Skeletal muscle tissue (tissue), 4 donors: Measurements from ENCODE around the gene HYAL1. TPM values are rescaled to one million over a fixed set of nuclear protein-coding genes. Genes with fewer than 3 reads are reported as not detected.

ENCODE experiments used
- H3K27ac ChIP-seq: one replicate; pipeline ENCODE4 v1.7.0; 2013; ENCODE audit warnings: mild to moderate bottlenecking, low read depth, low read length, inconsistent platforms
- H3K27me3 ChIP-seq, 3 donors: one replicate each; pipeline ENCODE4 v1.7.0; 2013; ENCODE audit warnings: low read length in 3 of 3; ENCODE audit not compliant: control insufficient read depth in 3 of 3, insufficient read depth in 3 of 3
- H3K36me3 ChIP-seq, 3 donors: one replicate each; pipeline ENCODE4 v1.7.0; 2013; ENCODE audit warnings: low read length in 3 of 3; ENCODE audit not compliant: control insufficient read depth in 3 of 3, insufficient read depth in 3 of 3
- H3K4me1 ChIP-seq, 3 donors: one replicate each; pipeline ENCODE4 v1.7.0; 2013; ENCODE audit warnings: low read length in 3 of 3, mild to moderate bottlenecking in 3 of 3; ENCODE audit not compliant: control insufficient read depth in 3 of 3, insufficient read depth in 3 of 3
- H3K4me3 ChIP-seq, 3 donors: one replicate each; pipeline ENCODE4 v1.7.0; 2013; ENCODE audit warnings: low read length in 3 of 3
- H3K9ac ChIP-seq, 3 donors: one replicate each; pipeline ENCODE4 v1.7.0; 2013; ENCODE audit warnings: low read length in 3 of 3, mild to moderate bottlenecking in 3 of 3, moderate library complexity in 2 of 3, low read depth in 1 of 3
- H3K9me3 ChIP-seq, 3 donors: one replicate each; pipeline ENCODE4 v1.7.0; 2013; ENCODE audit warnings: low read length in 3 of 3; ENCODE audit not compliant: control insufficient read depth in 3 of 3
- total RNA-seq: library from RNA; depleted of rRNA; stranded (reverse); fragments of >200 nt; gene quantifications from one replicate; pipeline ENCODE4 v1.2.3, GENCODE V29; 2014
- donor health status: Osteomylitis.

HYAL1 gene
- total RNA-seq, 1 donor from 2014 or later = 2.6 TPM

- peak overlapping the region in 1 of 3 donors; percentile 16 for H3K9ac ChIP-seq
- peaks cover 43 to 54% (median 47%) of the 10 kb centered on the region in 3 donors for H3K4me1 ChIP-seq
Observed at GRCh38 chr3:50297384-50297775, 6.0 kb downstream of the HYAL1 start.

GRCh38 chr3:50296721-50297383 is 6.5 kb downstream of the HYAL1 start:
- no peaks in the 10 kb centered on the region for H3K27me3 ChIP-seq
- peaks cover 0 to 5% (median 4%) of the 10 kb centered on the region in 3 donors for H3K36me3 ChIP-seq
- H3K27ac ChIP-seq = no peak overlapping the region
- H3K9ac ChIP-seq = no peak overlapping the region
- H3K9me3 ChIP-seq = no peaks in the 10 kb centered on the region
- H3K4me3 ChIP-seq = no peak overlapping the region
- peaks cover 40 to 49% (median 42%) of the 10 kb centered on the region in 3 donors for H3K4me1 ChIP-seq

More at GRCh38 chr3:50297384-50297775, 6.0 kb downstream of the HYAL1 start:
- Histone ChIP-seq H3K27me3 (no peaks in the 10 kb centered on the region), H3K36me3 (peaks cover 0 to 5% (median 4%) of the 10 kb centered on the region in 3 donors), H3K27ac (no peak overlapping the region), H3K4me3 (no peak overlapping the region), H3K9me3 (no peaks in the 10 kb centered on the region)

- peaks cover 0 to 4% (median 2%) of the 10 kb centered on the region in 3 donors for H3K36me3 ChIP-seq
- no peaks in the 10 kb centered on the region for H3K27me3 ChIP-seq
- H3K4me3 ChIP-seq = no peak overlapping the region
- no peak overlapping the region for H3K27ac ChIP-seq
- H3K4me1 ChIP-seq = peaks cover 44 to 55% (median 45%) of the 10 kb centered on the region in 3 donors
- H3K9me3 ChIP-seq = no peaks in the 10 kb centered on the region
- no peak overlapping the region for H3K9ac ChIP-seq
Observed at GRCh38 chr3:50295553-50296431, 7.6 kb downstream of the HYAL1 start.

GRCh38 chr3:50294492-50295403 is 8.6 kb downstream of the HYAL1 start:
- no peak overlapping the region for H3K9ac ChIP-seq

GRCh38 chr3:50294089-50294488 is 9.3 kb downstream of the HYAL1 start:
- no peaks in the 10 kb centered on the region for H3K27me3 ChIP-seq
- no peaks in the 10 kb centered on the region for H3K9me3 ChIP-seq
- no peak overlapping the region for H3K27ac ChIP-seq
- H3K9ac ChIP-seq = no peak overlapping the region
- H3K4me1 ChIP-seq = peaks cover 32 to 52% (median 34%) of the 10 kb centered on the region in 3 donors
- H3K4me3 ChIP-seq = no peak overlapping the region
- peaks cover 13 to 19% (median 16%) of the 10 kb centered on the region in 3 donors for H3K36me3 ChIP-seq

More at GRCh38 chr3:50294492-50295403, 8.6 kb downstream of the HYAL1 start:
- Histone ChIP-seq H3K4me3 (no peak overlapping the region), H3K4me1 (peaks cover 34 to 54% (median 36%) of the 10 kb centered on the region in 3 donors), H3K9me3 (no peaks in the 10 kb centered on the region), H3K27me3 (no peaks in the 10 kb centered on the region), H3K36me3 (peaks cover 6 to 12% (median 10%) of the 10 kb centered on the region in 3 donors), H3K27ac (no peak overlapping the region)

GRCh38 chr3:50293079-50293801 is 10.1 kb downstream of the HYAL1 start:
- H3K9ac ChIP-seq = peak overlapping the region; percentile 77 to 98 (median 92)

GRCh38 chr3:50292159-50293078 is 11.0 kb downstream of the HYAL1 start, which contains the start of gene IFRD2:
Gene IFRD2 (minus strand): TSS chr3:50292429. CDS start chr3:50292274, 155 bp downstream.
- Histone ChIP-seq H3K4me1 (peaks cover 23 to 35% (median 24%) of the 10 kb centered on the region in 3 donors), H3K4me3 (peak within 1 kb of the TSS; percentile 85 to 91 (median 90)), H3K9me3 (no peaks in the 10 kb centered on the region)

More at GRCh38 chr3:50293079-50293801, 10.1 kb downstream of the HYAL1 start:
- H3K27ac ChIP-seq = peak overlapping the region; percentile 97
- H3K4me1 ChIP-seq = peaks cover 23 to 44% (median 26%) of the 10 kb centered on the region in 3 donors
- H3K27me3 ChIP-seq = no peaks in the 10 kb centered on the region
- H3K9me3 ChIP-seq = no peaks in the 10 kb centered on the region
- peaks cover 21 to 28% (median 25%) of the 10 kb centered on the region in 3 donors for H3K36me3 ChIP-seq
- H3K4me3 ChIP-seq = peak overlapping the region; percentile 82 to 90 (median 85)

GRCh38 chr3:50290161-50290641 is 13.2 kb downstream of the HYAL1 start:
- Histone ChIP-seq H3K4me1 (peaks cover 26 to 38% (median 32%) of the 10 kb centered on the region in 3 donors), H3K36me3 (peaks cover 38 to 46% (median 40%) of the 10 kb centered on the region in 3 donors), H3K27ac (no peak overlapping the region), H3K4me3 (no peak overlapping the region), H3K27me3 (no peaks in the 10 kb centered on the region), H3K9ac (peak overlapping the region in 1 of 3 donors; percentile 25), H3K9me3 (no peaks in the 10 kb centered on the region)

More at GRCh38 chr3:50292159-50293078, 11.0 kb downstream of the HYAL1 start, which contains the start of gene IFRD2:
- H3K27ac ChIP-seq = peak within 1 kb of the TSS; percentile 97
- peak within 1 kb of the TSS; percentile 87 to 98 (median 92) for H3K9ac ChIP-seq
- peaks cover 24 to 36% (median 28%) of the 10 kb centered on the region in 3 donors for H3K36me3 ChIP-seq
- H3K27me3 ChIP-seq = no peaks in the 10 kb centered on the region
